ENCODE results near the gene GOLT1B.

Gene GOLT1B

DNA sequence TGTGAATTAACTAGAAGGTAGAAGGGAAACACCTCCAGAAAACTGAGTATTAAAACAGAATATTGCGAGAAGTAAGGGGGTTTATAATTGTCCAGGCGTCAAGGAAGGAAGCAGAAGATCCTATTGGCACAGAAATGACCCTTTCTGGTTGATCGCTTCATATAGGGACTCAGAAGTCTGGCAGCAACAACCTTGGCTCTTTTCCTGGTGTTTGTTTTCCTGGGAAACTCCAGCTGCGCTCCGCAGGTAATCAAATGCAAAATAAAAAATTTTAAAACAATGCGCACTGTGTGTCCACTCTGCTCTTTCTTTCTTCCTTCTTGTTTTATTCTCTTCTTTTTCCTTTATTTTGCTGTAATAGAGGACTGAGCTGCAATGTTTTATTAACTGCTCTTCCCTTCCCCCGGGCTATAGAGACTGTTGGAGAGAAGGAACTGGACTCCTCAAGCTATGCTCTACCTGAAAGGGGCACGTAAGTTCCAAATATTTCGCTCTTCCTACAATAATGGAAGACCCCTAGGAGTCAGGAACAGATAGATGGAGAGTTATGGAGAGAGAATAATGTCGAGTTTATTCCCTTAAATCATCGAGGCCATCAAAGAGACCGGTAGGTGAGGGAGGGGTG lies 25.2 kb downstream of the GOLT1B start:
- DNase-seq (ENCODE audit: insufficient read length) (no peak), FAIRE-seq (no peak)
- no peak for TF ChIP-seq TAF1 (IDR thresholded peaks at IDR 0.05; ENCODE audit: borderline replicate concordance, low read depth, low read length)
- no peak for TF ChIP-seq POLR2A (IDR thresholded peaks at IDR 0.05; ENCODE audit: low read depth, low read length)
- TF ChIP-seq POLR2AphosphoS5 (IDR thresholded peaks at IDR 0.05; ENCODE audit: low read depth, low read length), result no peak

DNA sequence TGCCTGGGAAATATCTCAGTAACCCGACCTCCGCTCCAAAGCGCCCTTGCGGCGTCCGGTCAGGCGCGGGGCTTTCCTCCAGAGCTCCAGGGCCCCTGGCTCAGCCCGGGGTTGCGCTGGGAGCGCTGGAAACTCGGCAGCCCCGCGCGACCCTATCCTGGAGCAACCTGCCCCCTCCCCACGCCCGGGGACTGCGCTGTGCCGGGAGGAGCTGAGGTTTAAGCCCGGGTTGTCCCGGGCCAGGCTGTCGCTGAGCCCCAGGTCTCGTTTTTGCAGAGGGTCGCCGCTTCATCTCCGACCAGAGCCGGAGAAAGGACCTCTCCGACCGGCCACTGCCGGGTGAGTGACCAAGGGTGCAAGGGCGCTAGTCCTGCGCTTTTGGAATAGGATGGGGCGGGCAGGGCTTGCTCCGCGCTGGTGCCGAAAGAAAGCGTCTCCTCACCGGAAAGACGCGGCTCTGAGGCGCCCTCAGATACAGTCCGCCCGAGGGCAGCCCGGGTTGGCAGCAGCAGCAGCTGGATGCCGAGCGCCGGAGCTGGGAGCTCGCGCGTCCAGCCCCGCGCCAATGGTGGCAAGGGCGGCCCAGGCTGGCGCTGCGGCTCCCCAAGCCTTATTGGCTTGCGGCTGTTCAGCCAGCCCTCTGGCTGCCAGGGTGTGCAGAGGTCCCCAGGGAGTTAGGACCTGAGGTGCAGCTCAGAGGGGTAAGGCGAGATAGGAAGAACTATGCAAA lies 26.0 kb downstream of the GOLT1B start:
- peak; percentile 41 for DNase-seq (ENCODE audit: insufficient read length)
- FAIRE-seq, result peak; percentile 33

DNA sequence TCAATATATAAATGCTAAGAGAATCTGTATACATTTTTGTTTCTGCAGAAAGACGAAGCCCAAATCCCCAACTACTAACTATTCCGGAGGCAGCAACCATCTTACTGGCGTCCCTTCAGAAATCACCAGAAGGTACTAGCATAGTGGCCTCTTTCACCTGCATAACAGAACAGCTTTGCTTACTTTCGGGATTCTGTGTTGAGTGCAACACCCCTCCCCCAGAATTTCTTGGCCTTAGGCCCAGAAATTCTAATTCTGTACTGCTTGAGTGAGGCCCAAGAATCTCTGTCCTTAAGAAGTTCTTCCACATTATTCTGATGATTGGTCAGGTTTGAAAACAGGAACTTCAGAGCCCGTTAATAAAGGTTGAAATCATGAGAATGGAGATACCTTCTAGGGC lies 27.4 kb downstream of the GOLT1B start:
- no peak for DNase-seq (ENCODE audit: insufficient read length)
- FAIRE-seq, result no peak

More for the DNA sequence above, 26.0 kb downstream of the GOLT1B start:
- no peak for TF ChIP-seq TAF1 (IDR thresholded peaks at IDR 0.05; ENCODE audit: borderline replicate concordance, low read depth, low read length)
- TF ChIP-seq POLR2A (IDR thresholded peaks at IDR 0.05; ENCODE audit: low read depth, low read length), result no peak
- no peak for TF ChIP-seq POLR2AphosphoS5 (IDR thresholded peaks at IDR 0.05; ENCODE audit: low read depth, low read length)

DNA sequence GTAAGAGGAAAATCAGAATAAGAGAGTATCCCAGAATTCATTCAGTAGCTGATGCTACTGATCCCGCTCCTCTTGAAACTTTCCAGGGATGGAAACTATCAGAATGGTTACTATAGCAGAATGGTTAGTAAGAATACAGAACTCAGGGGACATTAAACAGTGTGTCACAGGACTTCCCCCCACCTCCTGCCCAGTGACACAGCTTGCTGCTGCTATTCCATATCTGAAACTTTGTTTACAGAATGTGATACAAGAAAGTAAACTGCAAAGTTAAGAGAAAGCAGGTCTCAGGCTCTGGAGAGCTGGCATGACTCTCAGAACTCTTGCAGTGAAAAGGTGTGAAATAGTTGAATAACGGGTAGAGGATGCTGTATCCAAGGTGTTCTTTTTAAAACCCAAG lies 27.9 kb downstream of the GOLT1B start:
- DNase-seq (ENCODE audit: insufficient read length) (no peak), FAIRE-seq (no peak)
- TF ChIP-seq POLR2A (IDR thresholded peaks at IDR 0.05; ENCODE audit: low read depth, low read length), result no peak
- no peak for TF ChIP-seq TAF1 (IDR thresholded peaks at IDR 0.05; ENCODE audit: borderline replicate concordance, low read depth, low read length)
- TF ChIP-seq POLR2AphosphoS5 (IDR thresholded peaks at IDR 0.05; ENCODE audit: low read depth, low read length), result no peak

More for the DNA sequence above, 27.4 kb downstream of the GOLT1B start:
- TF ChIP-seq POLR2A (IDR thresholded peaks at IDR 0.05; ENCODE audit: low read depth, low read length), result no peak
- TF ChIP-seq POLR2AphosphoS5 (IDR thresholded peaks at IDR 0.05; ENCODE audit: low read depth, low read length), result no peak
- TF ChIP-seq TAF1 (IDR thresholded peaks at IDR 0.05; ENCODE audit: borderline replicate concordance, low read depth, low read length), result no peak

DNA sequence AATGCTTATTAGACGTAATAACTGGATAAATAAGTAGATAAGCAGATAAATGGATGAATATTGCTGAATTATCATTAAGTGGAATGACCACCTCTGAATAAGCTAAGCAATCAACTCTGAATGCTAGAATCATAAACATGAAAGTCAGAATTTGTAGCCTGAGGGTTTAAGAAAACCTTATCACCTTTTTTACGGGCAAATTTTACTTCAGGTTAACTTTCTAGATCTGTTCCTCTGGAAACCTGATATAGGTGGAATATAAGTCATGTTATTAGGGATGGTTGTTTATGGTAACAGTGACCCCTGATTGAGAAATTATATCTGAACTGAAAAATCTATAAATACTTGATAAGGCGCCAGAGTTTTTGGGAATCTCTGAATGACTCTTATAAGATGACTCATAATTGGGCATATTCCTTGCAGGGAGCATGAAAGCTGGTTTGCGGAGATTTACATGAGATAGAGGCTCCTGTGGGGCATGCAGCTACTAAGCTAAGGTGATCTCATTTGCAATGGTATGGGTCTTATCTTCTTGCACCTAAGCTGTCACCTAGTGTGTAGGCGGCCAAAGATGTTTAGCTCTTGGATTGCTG lies 36.6 kb downstream of the GOLT1B start:
- no peak for DNase-seq (ENCODE audit: insufficient read length)
- no peak for FAIRE-seq
- no peak for TF ChIP-seq POLR2A (IDR thresholded peaks at IDR 0.05; ENCODE audit: low read depth, low read length)
- TF ChIP-seq TAF1 (IDR thresholded peaks at IDR 0.05; ENCODE audit: borderline replicate concordance, low read depth, low read length), result no peak
- no peak for TF ChIP-seq POLR2AphosphoS5 (IDR thresholded peaks at IDR 0.05; ENCODE audit: low read depth, low read length)

DNA sequence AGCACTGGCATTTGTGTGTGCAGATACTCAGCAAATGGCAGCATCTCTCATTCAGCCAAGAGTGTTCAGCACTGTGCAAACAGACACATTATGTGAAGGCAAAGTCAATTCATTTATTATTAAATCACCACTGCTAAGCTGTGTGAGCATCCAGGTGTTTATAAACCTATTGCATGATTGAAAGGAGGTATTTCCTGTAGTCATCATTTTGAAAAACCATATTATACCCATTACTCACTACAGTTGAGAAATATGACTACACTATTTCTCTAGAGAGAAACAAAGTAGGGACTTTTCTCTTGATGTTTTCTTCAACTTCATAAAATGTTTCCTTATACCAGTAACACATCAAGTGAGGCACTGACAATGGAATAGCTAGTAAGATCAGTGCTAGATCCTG lies 38.2 kb downstream of the GOLT1B start:
- DNase-seq (ENCODE audit: insufficient read length), result no peak
- no peak for TF ChIP-seq POLR2AphosphoS5 (IDR thresholded peaks at IDR 0.05; ENCODE audit: low read depth, low read length)
- TF ChIP-seq POLR2A (IDR thresholded peaks at IDR 0.05; ENCODE audit: low read depth, low read length), result no peak
- TF ChIP-seq TAF1 (IDR thresholded peaks at IDR 0.05; ENCODE audit: borderline replicate concordance, low read depth, low read length), result no peak
- FAIRE-seq, result no peak

DNA sequence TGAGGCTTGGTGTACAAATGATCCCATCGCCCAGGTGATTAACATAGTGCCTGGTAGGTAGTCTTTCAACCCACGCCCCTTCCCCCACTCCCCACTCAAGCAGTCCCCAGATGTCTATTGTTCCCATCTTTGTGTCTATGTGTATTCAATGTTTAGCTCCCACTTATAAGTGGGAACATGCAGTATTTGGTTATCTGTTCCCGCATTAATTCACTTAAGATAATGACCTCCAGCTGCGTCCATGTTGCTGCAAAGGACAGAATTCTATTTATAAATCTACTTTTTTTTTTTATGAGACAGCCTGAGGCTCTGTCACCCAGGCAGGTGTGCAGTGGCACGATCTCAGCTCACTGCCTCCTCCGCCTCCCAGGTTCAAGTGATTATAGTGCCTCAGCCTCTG lies 40.2 kb downstream of the GOLT1B start:
- no peak for DNase-seq (ENCODE audit: insufficient read length)
- no peak for TF ChIP-seq POLR2A (IDR thresholded peaks at IDR 0.05; ENCODE audit: low read depth, low read length)
- no peak for TF ChIP-seq TAF1 (IDR thresholded peaks at IDR 0.05; ENCODE audit: borderline replicate concordance, low read depth, low read length)
- no peak for TF ChIP-seq POLR2AphosphoS5 (IDR thresholded peaks at IDR 0.05; ENCODE audit: low read depth, low read length)
- no peak for FAIRE-seq

DNA sequence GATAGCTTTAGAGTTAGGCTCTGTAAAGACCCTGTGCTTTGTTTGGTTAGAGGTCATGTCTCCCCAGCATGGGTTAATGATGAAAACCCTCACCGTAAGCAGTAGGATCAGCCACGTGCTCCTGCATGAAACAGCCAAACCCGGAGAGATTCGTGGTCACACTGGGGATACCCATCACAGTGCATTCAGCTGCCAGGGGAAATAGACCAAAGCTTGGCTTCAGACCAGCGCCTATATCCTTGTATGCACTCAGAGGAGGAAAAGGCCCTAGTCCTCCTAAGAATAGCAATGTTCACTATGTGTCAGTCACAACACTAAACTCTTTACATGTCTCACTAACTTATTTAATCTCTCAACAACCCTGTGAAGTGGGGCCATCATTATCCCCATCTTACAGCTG lies 40.8 kb downstream of the GOLT1B start:
- FAIRE-seq (no peak), DNase-seq (ENCODE audit: insufficient read length) (no peak)
- TF ChIP-seq TAF1 (IDR thresholded peaks at IDR 0.05; ENCODE audit: borderline replicate concordance, low read depth, low read length) (no peak), POLR2AphosphoS5 (IDR thresholded peaks at IDR 0.05; ENCODE audit: low read depth, low read length) (no peak), POLR2A (IDR thresholded peaks at IDR 0.05; ENCODE audit: low read depth, low read length) (no peak)

DNA sequence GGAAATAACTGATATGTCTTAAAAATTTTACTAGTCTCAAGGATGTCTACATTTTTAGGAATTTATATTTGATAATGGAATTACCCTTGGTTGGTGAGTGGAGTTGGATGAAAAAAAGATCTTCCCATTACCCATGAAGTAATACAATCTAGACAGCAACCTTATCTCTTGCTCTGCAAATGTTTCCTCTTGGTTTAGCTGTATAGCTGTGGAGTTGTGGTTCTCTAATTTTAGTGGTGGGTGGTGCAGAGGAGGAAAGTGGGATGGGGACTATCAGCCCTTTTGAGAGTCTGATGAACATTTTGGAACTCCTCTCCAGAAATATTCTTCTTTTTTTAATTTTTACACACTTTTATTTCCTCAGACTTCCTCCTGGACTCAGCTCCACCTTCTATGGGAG lies 41.6 kb downstream of the GOLT1B start:
- DNase-seq (ENCODE audit: insufficient read length) (no peak), FAIRE-seq (no peak)
- TF ChIP-seq POLR2A (IDR thresholded peaks at IDR 0.05; ENCODE audit: low read depth, low read length) (no peak), POLR2AphosphoS5 (IDR thresholded peaks at IDR 0.05; ENCODE audit: low read depth, low read length) (no peak), TAF1 (IDR thresholded peaks at IDR 0.05; ENCODE audit: borderline replicate concordance, low read depth, low read length) (no peak)

DNA sequence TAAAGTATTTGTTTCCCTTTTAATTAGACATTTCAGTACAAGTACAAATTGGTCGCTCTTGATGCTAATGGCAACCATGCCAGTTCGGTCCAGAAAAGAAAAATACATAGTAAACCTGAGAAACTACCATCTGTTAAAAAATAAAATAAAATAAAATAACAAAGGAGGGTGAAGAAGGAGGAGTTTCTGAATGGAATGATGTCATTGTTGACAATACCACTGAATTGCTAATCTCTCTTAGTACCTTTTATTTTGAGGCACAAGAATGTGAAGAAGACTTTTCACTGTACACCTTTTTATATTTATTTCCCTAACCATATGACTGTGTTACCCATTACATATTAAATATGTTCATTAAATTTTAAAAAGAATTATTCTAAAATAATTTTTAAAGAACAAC lies 44.0 kb downstream of the GOLT1B start:
- no peak for DNase-seq (ENCODE audit: insufficient read length)
- TF ChIP-seq POLR2AphosphoS5 (IDR thresholded peaks at IDR 0.05; ENCODE audit: low read depth, low read length) (no peak), TAF1 (IDR thresholded peaks at IDR 0.05; ENCODE audit: borderline replicate concordance, low read depth, low read length) (no peak), POLR2A (IDR thresholded peaks at IDR 0.05; ENCODE audit: low read depth, low read length) (no peak)
- FAIRE-seq, result no peak

DNA sequence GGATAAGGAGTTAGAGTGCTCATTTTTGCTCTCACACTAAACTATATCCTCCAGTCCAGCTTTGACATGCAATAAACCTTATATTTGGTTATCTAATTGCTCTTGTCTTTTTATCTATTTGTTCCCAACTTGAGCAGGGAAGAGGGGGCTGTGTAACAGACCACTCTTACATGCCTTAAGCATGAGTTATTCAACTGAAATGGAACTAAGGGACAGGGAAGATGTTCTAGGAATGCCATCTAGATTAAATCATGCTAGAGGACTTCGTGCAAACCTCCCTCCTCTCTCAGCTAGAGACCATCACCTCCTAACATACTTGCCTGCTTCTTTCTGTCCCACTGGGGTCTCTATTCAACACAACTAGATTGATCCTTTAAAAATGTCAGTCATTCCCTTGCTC lies 45.1 kb downstream of the GOLT1B start:
- DNase-seq (ENCODE audit: insufficient read length) (no peak), FAIRE-seq (no peak)
- no peak for TF ChIP-seq TAF1 (IDR thresholded peaks at IDR 0.05; ENCODE audit: borderline replicate concordance, low read depth, low read length)
- no peak for TF ChIP-seq POLR2A (IDR thresholded peaks at IDR 0.05; ENCODE audit: low read depth, low read length)
- TF ChIP-seq POLR2AphosphoS5 (IDR thresholded peaks at IDR 0.05; ENCODE audit: low read depth, low read length), result no peak

DNA sequence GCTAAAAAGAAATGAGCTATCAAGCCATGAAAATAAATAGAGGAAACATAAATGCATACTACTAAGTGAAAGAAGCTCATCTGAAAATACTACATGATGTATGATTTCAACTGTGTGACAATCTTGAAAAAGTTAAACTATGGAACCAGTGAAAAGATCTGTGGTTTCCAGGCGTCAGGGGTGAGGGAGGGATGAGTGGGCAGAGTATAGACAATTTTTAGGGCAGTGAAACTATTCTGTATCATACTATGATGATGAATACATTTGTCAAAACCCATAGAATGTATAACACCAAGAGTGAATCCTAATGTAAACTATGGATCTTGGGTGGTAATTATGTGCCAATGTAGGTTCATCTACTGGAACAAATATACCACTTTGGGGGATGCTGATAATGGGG lies 45.8 kb downstream of the GOLT1B start:
- TF ChIP-seq TAF1 (IDR thresholded peaks at IDR 0.05; ENCODE audit: borderline replicate concordance, low read depth, low read length) (no peak), POLR2AphosphoS5 (IDR thresholded peaks at IDR 0.05; ENCODE audit: low read depth, low read length) (no peak), POLR2A (IDR thresholded peaks at IDR 0.05; ENCODE audit: low read depth, low read length) (no peak)
- DNase-seq (ENCODE audit: insufficient read length) (no peak), FAIRE-seq (no peak)

All from GM12892 (cell line).